CD14-positive monocyte (primary cell): ENCODE measurements around the gene TES. TPM values are rescaled to one million over a fixed set of nuclear protein-coding genes. Genes with fewer than 3 reads are reported as not detected.

Experiments used
- DNase-seq, 3 donors: peaks; one replicate each; pipeline ENCODE4 v3.0.0-alpha.2; 2011 to 2022
- H2AFZ ChIP-seq: 2 replicates; pipeline ENCODE4 v1.6.0; 2012; ENCODE audit warnings: mild to moderate bottlenecking, low read depth, low read length, inconsistent platforms; ENCODE audit not compliant: insufficient read depth, poor library complexity, severe bottlenecking
- H3K27ac ChIP-seq, 2 donors: 1 replicate in 1 of 2; 2 replicates in 1 of 2; pipeline ENCODE4 v1.5.1; 2012 to 2013; ENCODE audit warnings: low read length in 2 of 2, control low read depth in 1 of 2, inconsistent platforms in 1 of 2, low read depth in 1 of 2, mild to moderate bottlenecking in 1 of 2
- H3K27me3 ChIP-seq, 2 donors: one replicate each; pipeline versions ENCODE4 v1.6.0 to v1.6.1; 2011 to 2013; ENCODE audit warnings: low read length in 2 of 2; ENCODE audit not compliant: control insufficient read depth in 2 of 2, insufficient read depth in 2 of 2
- H3K36me3 ChIP-seq, 2 donors: replicated peaks in 1 of 2; 1 replicate in 1 of 2; 2 replicates in 1 of 2; pipeline versions ENCODE4 v1.5.1 to v1.6.1; 2012 to 2013; ENCODE audit warnings: low read length in 2 of 2, control low read depth in 1 of 2, inconsistent platforms in 1 of 2, mild to moderate bottlenecking in 1 of 2; ENCODE audit not compliant: insufficient read depth in 2 of 2, control insufficient read depth in 1 of 2
- H3K4me1 ChIP-seq, 2 donors: 1 replicate in 1 of 2; 2 replicates in 1 of 2; pipeline versions ENCODE4 v1.5.1 to v1.6.1; 2012 to 2013; ENCODE audit warnings: low read length in 2 of 2, control low read depth in 1 of 2, inconsistent platforms in 1 of 2, mild to moderate bottlenecking in 1 of 2, moderate library complexity in 1 of 2; ENCODE audit not compliant: insufficient read depth in 2 of 2, control insufficient read depth in 1 of 2
- H3K4me2 ChIP-seq: replicated peaks from 2 replicates; pipeline ENCODE3; 2012; ENCODE audit warnings: low read length, moderate library complexity, mild to moderate bottlenecking; ENCODE audit not compliant: poor library complexity, severe bottlenecking; ENCODE audit errors: extremely low read depth
- H3K4me3 ChIP-seq, 3 experiments: fragments of 200-600 bp in 1 of 3; sonication (generic) in 1 of 3; replicated peaks in 1 of 3; 1 replicate in 2 of 3; 2 replicates in 1 of 3; pipeline ENCODE4 v1.5.1; 2011 to 2013; ENCODE audit warnings: low read length in 3 of 3, mild to moderate bottlenecking in 3 of 3, control low read depth in 2 of 3, low read depth in 2 of 3, inconsistent platforms in 1 of 3, moderate library complexity in 1 of 3
- H3K79me2 ChIP-seq: 2 replicates; pipeline ENCODE4 v1.6.0; 2012; ENCODE audit warnings: mild to moderate bottlenecking, control low read depth, inconsistent platforms, low read length, moderate library complexity; ENCODE audit not compliant: insufficient read depth
- H3K9ac ChIP-seq: 2 replicates; pipeline ENCODE4 v1.6.0; 2017; ENCODE audit warnings: low read length, mild to moderate bottlenecking; ENCODE audit not compliant: insufficient read depth, poor library complexity, severe bottlenecking
- H3K9me3 ChIP-seq, 2 donors: replicated peaks in 1 of 2; 1 replicate in 1 of 2; 2 replicates in 1 of 2; pipeline versions ENCODE4 v1.5.1 to v1.6.1; 2012 to 2013; ENCODE audit warnings: low read length in 2 of 2, control low read depth in 1 of 2; ENCODE audit not compliant: control insufficient read depth in 1 of 2, insufficient read depth in 1 of 2
- H4K20me1 ChIP-seq: 2 replicates; pipeline ENCODE4 v1.6.0; 2012; ENCODE audit warnings: mild to moderate bottlenecking, low read length, control low read depth, moderate library complexity; ENCODE audit not compliant: insufficient read depth
- H3K27ac Mint-ChIP-seq, 7 donors: one replicate each; pipeline ENCODE4 v1.8.0; 2020; ENCODE audit warnings: mild to moderate bottlenecking in 7 of 7, mixed read lengths in 7 of 7, moderate library complexity in 6 of 7, inconsistent platforms in 2 of 7
- H3K27me3 Mint-ChIP-seq, 3 donors: one replicate each; pipeline ENCODE4 v1.8.0; 2021 to 2022; ENCODE audit warnings: low read depth in 3 of 3, mild to moderate bottlenecking in 3 of 3, mixed read lengths in 3 of 3, moderate library complexity in 3 of 3, inconsistent platforms in 1 of 3
- H3K36me3 Mint-ChIP-seq, 2 donors: one replicate each; pipeline ENCODE4 v1.8.0; 2020; ENCODE audit warnings: mixed read lengths in 2 of 2, inconsistent platforms in 1 of 2, mild to moderate bottlenecking in 1 of 2
- H3K4me1 Mint-ChIP-seq: one replicate; pipeline ENCODE4 v1.8.0; 2020; ENCODE audit warnings: mild to moderate bottlenecking, mixed read lengths
- H3K4me3 Mint-ChIP-seq, 2 donors: one replicate each; pipeline ENCODE4 v1.8.0; 2020; ENCODE audit warnings: mild to moderate bottlenecking in 2 of 2, mixed read lengths in 2 of 2, moderate library complexity in 1 of 2
- H3K9me3 Mint-ChIP-seq, 7 donors: one replicate each; pipeline ENCODE4 v1.8.0; 2020 to 2022; ENCODE audit warnings: mixed read lengths in 7 of 7, mild to moderate bottlenecking in 6 of 7, moderate library complexity in 6 of 7, inconsistent platforms in 2 of 7
- WGBS: methylation state at CpG from one replicate; pipeline ENCODE4 v1.1.5; 2013; ENCODE audit warnings: missing lambda C conversion rate; ENCODE audit not compliant: insufficient coverage; 5-methylcytosine and 5-hydroxymethylcytosine counted together
- intact Hi-C, 2 donors: fragments of 100-400 bp; cut with micrococcal nuclease; formaldehyde crosslinking; loops; one replicate each; pipeline versions ENCODE4 v1.15.0 to v1.15.1; 2023
- polyA plus RNA-seq, 3 donors: library from polyadenylated mRNA; depleted of rRNA in 1 of 3; unstranded in 2 of 3; stranded (reverse) in 1 of 3; fragments of 300-500 nt in 2 of 3; fragments of >200 nt in 1 of 3; fragmentation: Illumina TruSeq in 2 of 3; gene quantifications; 1 replicate in 2 of 3; 2 replicates in 1 of 3; pipeline ENCODE4 v1.2.3, GENCODE V29; 2012 to 2021
- TF ChIP-seq, protein P1 (sequence below): fragments of 200-600 bp; IDR thresholded peaks from one replicate; pipeline ENCODE4 v1.8.0; 2022; ENCODE audit warnings: antibody characterized with exemption, mild to moderate bottlenecking

TES gene
- polyA plus RNA-seq, 3 donors = 61.7 to 104 (median 89.0) TPM

DNA sequence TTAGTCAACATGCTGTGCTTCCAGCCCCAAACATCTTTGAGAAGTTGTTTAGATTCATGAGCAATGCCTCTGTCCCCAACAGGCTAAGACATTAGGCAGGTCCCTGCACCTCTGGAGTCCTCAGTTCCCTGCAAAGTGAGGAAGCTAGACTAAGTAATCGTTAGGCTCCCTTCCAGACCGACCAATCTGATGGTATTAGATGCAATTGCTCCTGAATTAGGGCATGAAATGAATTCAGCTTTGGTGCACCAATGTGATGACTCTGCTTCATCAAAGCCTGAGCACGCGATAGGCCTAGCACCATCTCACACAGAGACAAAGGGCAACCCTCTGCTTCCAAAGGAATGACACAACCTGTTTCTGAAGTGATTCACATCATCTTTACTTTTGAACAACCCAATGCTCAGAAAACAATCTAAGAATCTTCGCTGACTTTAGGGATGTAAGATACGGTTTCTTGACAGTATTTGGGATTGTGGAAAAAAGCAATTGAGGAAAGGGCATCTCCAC is 723 bp upstream of the TES start:
- Histone ChIP-seq H3K9me3 (no peaks in the 10 kb centered on the region), H3K27ac (no peak overlapping the region), H3K79me2 (peaks cover 42% of the 10 kb centered on the region), H3K4me1 (peaks cover 31 to 37% of the 10 kb centered on the region in 2 donors), H3K4me3 (peak overlapping the region in 1 of 3 experiments; percentile 83), H4K20me1 (peaks cover 30% of the 10 kb centered on the region), H3K27me3 (no peaks in the 10 kb centered on the region), H2AFZ (peak overlapping the region; percentile 72), H3K9ac (no peak overlapping the region), H3K36me3 (no peaks in the 10 kb centered on the region), H3K4me2 (peak overlapping the region; percentile 78)
- Mint-ChIP-seq H3K4me3 (peak overlapping the region; percentile 47 to 62), H3K27me3 (peaks cover 1 to 2% (median 2%) of the 10 kb centered on the region in 3 donors), H3K27ac (peak overlapping the region in 4 of 7 donors; percentile 13 to 34 (median 20)), H3K9me3 (peaks cover 0 to 3% (median 0%) of the 10 kb centered on the region in 7 donors), H3K4me1 (peaks cover 34% of the 10 kb centered on the region), H3K36me3 (peaks cover under 1 to 3% of the 10 kb centered on the region in 2 donors)
- DNase-seq = no peak
- TF ChIP-seq, protein P1, sequence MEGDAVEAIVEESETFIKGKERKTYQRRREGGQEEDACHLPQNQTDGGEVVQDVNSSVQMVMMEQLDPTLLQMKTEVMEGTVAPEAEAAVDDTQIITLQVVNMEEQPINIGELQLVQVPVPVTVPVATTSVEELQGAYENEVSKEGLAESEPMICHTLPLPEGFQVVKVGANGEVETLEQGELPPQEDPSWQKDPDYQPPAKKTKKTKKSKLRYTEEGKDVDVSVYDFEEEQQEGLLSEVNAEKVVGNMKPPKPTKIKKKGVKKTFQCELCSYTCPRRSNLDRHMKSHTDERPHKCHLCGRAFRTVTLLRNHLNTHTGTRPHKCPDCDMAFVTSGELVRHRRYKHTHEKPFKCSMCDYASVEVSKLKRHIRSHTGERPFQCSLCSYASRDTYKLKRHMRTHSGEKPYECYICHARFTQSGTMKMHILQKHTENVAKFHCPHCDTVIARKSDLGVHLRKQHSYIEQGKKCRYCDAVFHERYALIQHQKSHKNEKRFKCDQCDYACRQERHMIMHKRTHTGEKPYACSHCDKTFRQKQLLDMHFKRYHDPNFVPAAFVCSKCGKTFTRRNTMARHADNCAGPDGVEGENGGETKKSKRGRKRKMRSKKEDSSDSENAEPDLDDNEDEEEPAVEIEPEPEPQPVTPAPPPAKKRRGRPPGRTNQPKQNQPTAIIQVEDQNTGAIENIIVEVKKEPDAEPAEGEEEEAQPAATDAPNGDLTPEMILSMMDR = no peak
- intact Hi-C loops = loop anchor here in 1 of 2 donors (10.0 kb wide), 2 partner anchors 185 to 1285 kb away; partner anchors contain the start of gene MDFIC
- WGBS = 84% methylated on average over 4 of the region's 6 CpGs

DNA sequence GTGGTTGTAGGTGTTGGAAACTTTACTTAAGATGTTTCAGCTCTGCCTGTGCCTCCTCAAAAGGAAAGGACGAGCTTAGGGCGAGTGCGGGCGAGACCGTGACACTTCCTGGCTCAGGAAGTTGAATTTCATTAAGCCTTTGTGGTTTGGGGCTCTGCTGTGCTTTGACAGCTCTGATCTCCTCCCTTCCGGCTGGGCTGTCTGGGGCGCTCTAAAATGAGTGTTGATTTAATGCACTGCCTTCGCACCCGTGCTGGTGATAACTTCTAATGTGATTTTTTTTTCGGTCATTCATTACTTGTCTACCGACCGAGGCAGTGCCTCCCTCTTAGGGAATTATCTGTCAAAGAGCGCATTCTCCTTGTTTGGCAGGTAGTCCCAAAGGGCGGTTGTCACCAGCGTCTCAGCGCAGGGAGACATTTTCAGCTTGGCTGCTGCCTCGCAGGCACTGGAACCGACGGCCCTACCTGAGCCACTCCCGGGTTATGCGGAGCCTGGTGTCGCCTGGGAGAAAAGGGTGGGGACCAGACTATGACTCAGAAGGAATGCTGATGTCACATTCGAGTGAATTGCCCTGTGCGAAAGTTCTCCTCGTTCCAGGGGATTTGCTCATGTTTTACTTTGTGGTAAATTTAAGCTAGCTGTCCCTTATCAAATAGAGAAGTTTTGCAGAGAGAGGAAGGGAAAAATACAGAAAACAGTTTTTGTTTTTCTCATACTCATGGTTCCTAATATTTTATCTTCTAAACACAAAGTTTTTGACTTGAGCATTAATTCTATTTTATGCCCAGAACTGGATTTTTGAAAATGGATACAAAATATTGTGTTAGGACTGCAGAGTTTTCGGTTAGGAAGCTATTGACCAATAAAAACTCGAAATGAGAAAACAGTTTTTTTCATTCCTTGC is 920 bp downstream of the TES start:
- peak overlapping the region; percentile 78 for H3K4me2 ChIP-seq
- Mint-ChIP-seq H3K27me3 (peaks cover 1 to 2% (median 2%) of the 10 kb centered on the region in 3 donors), H3K9me3 (peaks cover 0 to 3% (median 0%) of the 10 kb centered on the region in 7 donors), H3K4me3 (peak overlapping the region; percentile 91 to 92), H3K27ac (peak overlapping the region; percentile 97 to 100 (median 98)), H3K4me1 (peaks cover 48% of the 10 kb centered on the region), H3K36me3 (peaks cover 4 to 6% of the 10 kb centered on the region in 2 donors)
- H3K36me3 ChIP-seq = no peaks in the 10 kb centered on the region
- peaks cover 42 to 53% of the 10 kb centered on the region in 2 donors for H3K4me1 ChIP-seq
- under 1% methylated on average over 24 of the region's 27 CpGs for WGBS
- peak overlapping the region; percentile 56 to 92 (median 83) for H3K4me3 ChIP-seq
- intact Hi-C loops = loop anchor here in 1 of 2 donors (10.0 kb wide), 2 partner anchors 186 to 1286 kb away; partner anchors contain the start of gene MDFIC
- peaks cover 46% of the 10 kb centered on the region for H4K20me1 ChIP-seq
- peaks cover 58% of the 10 kb centered on the region for H3K79me2 ChIP-seq
- no peaks in the 10 kb centered on the region for H3K27me3 ChIP-seq
- H2AFZ ChIP-seq = peak overlapping the region; percentile 72
- TF ChIP-seq, protein P1 = no peak
- DNase-seq = peak; percentile 86 to 95 (median 92)
- peak overlapping the region; percentile 96 for H3K27ac ChIP-seq
- peak overlapping the region; percentile 99 for H3K9ac ChIP-seq
- H3K9me3 ChIP-seq = no peaks in the 10 kb centered on the region
